HG02840 (cell line): ENCODE data around the gene GRIN2A.

Source experiments
- ATAC-seq: cut with Tn5 transposase; IDR thresholded peaks from one replicate; pipeline ENCODE4 v1.9.1; 2021; ENCODE audit warnings: mild to moderate bottlenecking, moderate library complexity, moderate number of reproducible peaks; ENCODE audit not compliant: unreplicated experiment, low FRiP score

GRIN2A gene

GRCh38 chr16:9736547-9736946, 445.7 kb downstream of the GRIN2A start:
- no peak for ATAC-seq

GRCh38 chr16:9723136-9723535, 459.1 kb downstream of the GRIN2A start:
- ATAC-seq, result no peak

- no peak for ATAC-seq
Observed at GRCh38 chr16:9713907-9714306, 468.3 kb downstream of the GRIN2A start.

- no peak for ATAC-seq
Observed at GRCh38 chr16:9713156-9713555, 469.1 kb downstream of the GRIN2A start.

- no peak for ATAC-seq
Observed at GRCh38 chr16:9708972-9709620, 473.1 kb downstream of the GRIN2A start.

GRCh38 chr16:9706217-9706836, 475.9 kb downstream of the GRIN2A start:
- no peak for ATAC-seq

GRCh38 chr16:9703731-9704130, 478.5 kb downstream of the GRIN2A start:
- ATAC-seq, result no peak
